SK-N-SH (cell line): ENCODE measurements around the gene ARPIN. TPM values are rescaled to one million over a fixed set of nuclear protein-coding genes. Genes with fewer than 3 reads are reported as not detected.

Experiments
- CTCF ChIA-PET: fragments of 300-600, 350-600 bp; formaldehyde crosslinking; extraction: SDS; loops from one replicate; lab custom pipeline; 2021; lab: Yijun Ruan, JAX
- POLR2A ChIA-PET: fragments of 350-600 bp; sonication (Branson Sonifier 250); formaldehyde crosslinking; extraction: SDS; loops from one replicate; lab custom pipeline; 2020; ENCODE audit warnings: antibody characterized with exemption, inconsistent platforms; lab: Yijun Ruan, JAX
- DNase-seq: peaks from one replicate; pipeline ENCODE4 v3.0.0; 2012
- H2AFZ ChIP-seq: fragments of 200-600 bp; sonication (generic); 2 replicates; pipeline ENCODE4 v1.8.1; 2016; ENCODE audit warnings: antibody characterized with exemption, mild to moderate bottlenecking, low read depth
- H3F3A ChIP-seq: fragments of 200-600 bp; sonication (generic); replicated peaks from 2 replicates; pipeline ENCODE3; 2016; ENCODE audit warnings: antibody characterized with exemption, mild to moderate bottlenecking; ENCODE audit not compliant: insufficient read depth
- H3K27ac ChIP-seq, 2 experiments: fragments of 200-500 bp in 1 of 2; fragments of 200-600 bp in 1 of 2; sonication (Bioruptor generic) in 1 of 2; sonication (generic), shearing (Covaris generic) in 1 of 2; 2 replicates each; pipeline versions ENCODE4 v1.5.1 to v1.6.1; 2014 to 2016; ENCODE audit warnings: low read depth in 2 of 2, inconsistent platforms in 1 of 2, low read length in 1 of 2, mild to moderate bottlenecking in 1 of 2, mixed read lengths in 1 of 2
- H3K27me3 ChIP-seq: fragments of 200-600 bp; sonication (generic), shearing (Covaris generic); 2 replicates; pipeline ENCODE4 v1.6.1; 2016; ENCODE audit warnings: mixed run types; ENCODE audit not compliant: insufficient read depth
- H3K36me3 ChIP-seq, 2 experiments: fragments of 200-500 bp in 1 of 2; fragments of 200-600 bp in 1 of 2; sonication (Bioruptor generic) in 1 of 2; sonication (generic) in 1 of 2; replicated peaks in 1 of 2; 2 replicates each; pipeline versions ENCODE3 to v1.5.1; 2014 to 2016; ENCODE audit warnings: low read length in 1 of 2, mild to moderate bottlenecking in 1 of 2; ENCODE audit not compliant: insufficient read depth in 2 of 2, control insufficient read depth in 1 of 2
- H3K4me1 ChIP-seq, 2 experiments: fragments of 200-500 bp in 1 of 2; fragments of 200-600 bp in 1 of 2; sonication (Bioruptor generic) in 1 of 2; sonication (generic), shearing (Covaris generic) in 1 of 2; 2 replicates each; pipeline versions ENCODE4 v1.5.1 to v1.6.1; 2014 to 2016; ENCODE audit warnings: low read depth in 1 of 2, low read length in 1 of 2, mixed run types in 1 of 2; ENCODE audit not compliant: insufficient read depth in 2 of 2, control insufficient read depth in 1 of 2
- H3K4me2 ChIP-seq: fragments of 200-600 bp; sonication (generic), shearing (Covaris generic); 2 replicates; pipeline ENCODE4 v1.6.1; 2017; ENCODE audit warnings: mixed run types
- H3K4me3 ChIP-seq, 2 experiments: fragments of 200-500 bp in 1 of 2; fragments of 200-600 bp in 1 of 2; sonication (Bioruptor generic) in 1 of 2; sonication (generic), shearing (Covaris generic) in 1 of 2; 2 replicates each; pipeline versions ENCODE4 v1.5.1 to v1.8.1; 2014 to 2016; ENCODE audit warnings: low read depth in 2 of 2, inconsistent platforms in 1 of 2, low read length in 1 of 2, mild to moderate bottlenecking in 1 of 2, mixed read lengths in 1 of 2, moderate library complexity in 1 of 2
- H3K79me2 ChIP-seq: fragments of 200-600 bp; sonication (generic); 2 replicates; pipeline ENCODE4 v1.8.1; 2017; ENCODE audit warnings: mild to moderate bottlenecking; ENCODE audit not compliant: insufficient read depth
- H3K9ac ChIP-seq: fragments of 200-600 bp; sonication (generic); 2 replicates; pipeline ENCODE4 v1.6.1; 2017; ENCODE audit warnings: mixed run types
- H3K9me2 ChIP-seq: fragments of 200-600 bp; sonication (generic); 2 replicates; pipeline ENCODE4 v1.6.1; 2017; ENCODE audit warnings: mixed run types
- H3K9me3 ChIP-seq: fragments of 200-600 bp; sonication (generic); 2 replicates; pipeline ENCODE4 v1.6.1; 2017; ENCODE audit warnings: mixed run types, mild to moderate bottlenecking, moderate library complexity
- H4K20me1 ChIP-seq: fragments of 200-600 bp; sonication (generic); 2 replicates; pipeline ENCODE4 v1.6.1; 2017; ENCODE audit warnings: mild to moderate bottlenecking, mixed run types; ENCODE audit not compliant: insufficient read depth
- CHD2 ChIP-seq: fragments of 150-350 bp; IDR thresholded peaks from 2 replicates; pipeline ENCODE4 v1.6.1; 2018; ENCODE audit warnings: low read length; ENCODE audit not compliant: partially characterized antibody
- CTCF ChIP-seq: fragments of 200-600 bp; sonication (generic); IDR thresholded peaks from 2 replicates; pipeline ENCODE4 v1.6.1; 2017; ENCODE audit warnings: antibody characterized with exemption, mild to moderate bottlenecking, moderate library complexity
- ELF1 ChIP-seq: IDR thresholded peaks from 2 replicates; pipeline ENCODE4 v1.4.0; 2012
- EP300 ChIP-seq, 2 experiments: IDR thresholded peaks; 2 replicates each; pipeline versions ENCODE4 v1.4.0 to v1.6.1; 2012; ENCODE audit warnings: borderline replicate concordance in 1 of 2, low read depth in 1 of 2, low read length in 1 of 2
- FOXM1 ChIP-seq: IDR thresholded peaks from 2 replicates; pipeline ENCODE4 v1.4.0; 2012; ENCODE audit warnings: low read depth, mild to moderate bottlenecking
- GABPA ChIP-seq: IDR thresholded peaks from 2 replicates; pipeline ENCODE4 v1.4.0; 2012; ENCODE audit warnings: low read depth, mild to moderate bottlenecking
- GATA2 ChIP-seq: sonication (generic); formaldehyde crosslinking; IDR thresholded peaks from 2 replicates; pipeline ENCODE4 v1.5.0; 2020; ENCODE audit warnings: mild to moderate bottlenecking, missing genetic modification reagents
- MAX ChIP-seq: IDR thresholded peaks from 2 replicates; pipeline ENCODE4 v1.4.0; 2012; ENCODE audit warnings: low read depth
- MEF2A ChIP-seq: IDR thresholded peaks from 2 replicates; pipeline ENCODE4 v1.4.0; 2012; ENCODE audit warnings: low read depth, borderline replicate concordance
- MXI1 ChIP-seq: IDR thresholded peaks from 2 replicates; pipeline ENCODE4 v1.6.1; 2012; ENCODE audit warnings: mild to moderate bottlenecking, low read depth, low read length, improper control_type of control experiment
- NFIC ChIP-seq: IDR thresholded peaks from 2 replicates; pipeline ENCODE4 v1.4.0; 2012; ENCODE audit warnings: borderline replicate concordance
- NRF1 ChIP-seq: IDR thresholded peaks from 2 replicates; pipeline ENCODE4 v1.6.1; 2012; ENCODE audit warnings: low read depth, mild to moderate bottlenecking, low read length
- POLR2AphosphoS5 ChIP-seq: IDR thresholded peaks from 2 replicates; pipeline ENCODE4 v1.6.1; 2012; ENCODE audit warnings: low read depth, low read length
- RCOR1 ChIP-seq: fragments of 150-350 bp; IDR thresholded peaks from 2 replicates; pipeline ENCODE4 v1.6.1; 2017; ENCODE audit warnings: antibody characterized with exemption, low read length
- RXRA ChIP-seq: IDR thresholded peaks from 2 replicates; pipeline ENCODE4 v1.4.0; 2012; ENCODE audit warnings: low read depth, mild to moderate bottlenecking, borderline replicate concordance
- SIN3A ChIP-seq: IDR thresholded peaks from 2 replicates; pipeline ENCODE4 v1.6.1; 2012; ENCODE audit warnings: low read depth, mild to moderate bottlenecking, low read length, moderate library complexity, borderline replicate concordance
- TAF1 ChIP-seq: IDR thresholded peaks from 2 replicates; pipeline ENCODE4 v1.6.1; 2012; ENCODE audit warnings: low read depth, mild to moderate bottlenecking, low read length, moderate library complexity, borderline replicate concordance
- TCF12 ChIP-seq: IDR thresholded peaks from 2 replicates; pipeline ENCODE4 v1.4.0; 2012
- TEAD4 ChIP-seq: IDR thresholded peaks from 2 replicates; pipeline ENCODE4 v1.4.0; 2012; ENCODE audit warnings: mild to moderate bottlenecking, borderline replicate concordance; ENCODE audit not compliant: insufficient read depth
- YY1 ChIP-seq: IDR thresholded peaks from 2 replicates; pipeline ENCODE4 v1.4.0; 2012; ENCODE audit warnings: low read depth, mild to moderate bottlenecking
- WGBS: methylation state at CpG from one replicate; pipeline ENCODE4 v1.1.6; 2017; ENCODE audit warnings: low lambda C conversion rate; 5-methylcytosine and 5-hydroxymethylcytosine counted together
- polyA plus RNA-seq, 3 experiments: library from polyadenylated mRNA; depleted of rRNA; stranded (reverse); fragments of >200 nt; gene quantifications; 2 replicates each; pipeline ENCODE4 v1.2.3, GENCODE V29; 2012
- TF ChIP-seq, protein P1 (sequence below): IDR thresholded peaks from 2 replicates; pipeline ENCODE4 v1.6.1; 2012; ENCODE audit warnings: mild to moderate bottlenecking, low read depth, low read length, moderate library complexity
- TF ChIP-seq, protein P2 (sequence below): IDR thresholded peaks from 2 replicates; pipeline ENCODE4 v1.4.0; 2012; ENCODE audit warnings: low read depth, borderline replicate concordance

ARPIN gene
- polyA plus RNA-seq, 1 of the 3 experiments (the other 2 are of a cell fraction), result 13.5 TPM

DNA sequence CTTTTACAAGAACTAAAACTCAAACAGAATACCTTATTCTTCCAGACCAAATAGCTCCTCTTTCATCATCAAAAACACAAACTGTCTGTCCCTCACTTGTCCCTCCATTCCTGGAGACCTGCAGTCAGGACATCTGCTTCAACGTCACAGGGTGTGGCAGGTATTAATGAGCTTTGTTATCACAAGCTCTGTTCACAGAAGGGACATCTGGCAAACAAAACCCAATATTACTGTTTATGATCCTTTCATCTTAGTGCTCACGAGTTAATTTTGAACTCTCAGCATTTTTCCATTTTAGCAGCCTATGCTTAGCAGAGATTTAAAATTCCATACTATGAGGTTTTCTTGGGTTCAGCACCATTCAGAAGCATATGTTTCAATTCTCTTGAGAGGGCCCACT is 51.9 kb downstream of the ARPIN start (continued):
- TF ChIP-seq, protein P1, sequence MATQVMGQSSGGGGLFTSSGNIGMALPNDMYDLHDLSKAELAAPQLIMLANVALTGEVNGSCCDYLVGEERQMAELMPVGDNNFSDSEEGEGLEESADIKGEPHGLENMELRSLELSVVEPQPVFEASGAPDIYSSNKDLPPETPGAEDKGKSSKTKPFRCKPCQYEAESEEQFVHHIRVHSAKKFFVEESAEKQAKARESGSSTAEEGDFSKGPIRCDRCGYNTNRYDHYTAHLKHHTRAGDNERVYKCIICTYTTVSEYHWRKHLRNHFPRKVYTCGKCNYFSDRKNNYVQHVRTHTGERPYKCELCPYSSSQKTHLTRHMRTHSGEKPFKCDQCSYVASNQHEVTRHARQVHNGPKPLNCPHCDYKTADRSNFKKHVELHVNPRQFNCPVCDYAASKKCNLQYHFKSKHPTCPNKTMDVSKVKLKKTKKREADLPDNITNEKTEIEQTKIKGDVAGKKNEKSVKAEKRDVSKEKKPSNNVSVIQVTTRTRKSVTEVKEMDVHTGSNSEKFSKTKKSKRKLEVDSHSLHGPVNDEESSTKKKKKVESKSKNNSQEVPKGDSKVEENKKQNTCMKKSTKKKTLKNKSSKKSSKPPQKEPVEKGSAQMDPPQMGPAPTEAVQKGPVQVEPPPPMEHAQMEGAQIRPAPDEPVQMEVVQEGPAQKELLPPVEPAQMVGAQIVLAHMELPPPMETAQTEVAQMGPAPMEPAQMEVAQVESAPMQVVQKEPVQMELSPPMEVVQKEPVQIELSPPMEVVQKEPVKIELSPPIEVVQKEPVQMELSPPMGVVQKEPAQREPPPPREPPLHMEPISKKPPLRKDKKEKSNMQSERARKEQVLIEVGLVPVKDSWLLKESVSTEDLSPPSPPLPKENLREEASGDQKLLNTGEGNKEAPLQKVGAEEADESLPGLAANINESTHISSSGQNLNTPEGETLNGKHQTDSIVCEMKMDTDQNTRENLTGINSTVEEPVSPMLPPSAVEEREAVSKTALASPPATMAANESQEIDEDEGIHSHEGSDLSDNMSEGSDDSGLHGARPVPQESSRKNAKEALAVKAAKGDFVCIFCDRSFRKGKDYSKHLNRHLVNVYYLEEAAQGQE, result no peak
- TF ChIP-seq YY1, result no peak
- TF ChIP-seq TEAD4, result no peak
- TF ChIP-seq POLR2AphosphoS5, result no peak
- no peak for TF ChIP-seq EP300 (IDR thresholded peaks at IDR 0.05; ENCODE audit: borderline replicate concordance in 1 of 2, low read depth in 1 of 2, low read length in 1 of 2)
- no peak for TF ChIP-seq NFIC

GRCh38 chr15:89860431-89860830 is 52.3 kb downstream of the ARPIN start:
- no peak overlapping the region for H3K27ac ChIP-seq
- no peaks in the 10 kb centered on the region for H3K79me2 ChIP-seq
- H2AFZ ChIP-seq, result no peak overlapping the region
- CTCF ChIA-PET, result interaction anchor here (0.9 to 1.6 kb wide), 3 partner anchors 14 to 120 kb away, joined by 3 to 6 read pairs (median 6); no protein-coding TSS in a partner anchor
- TF ChIP-seq ELF1 (no peak), POLR2AphosphoS5 (no peak), GABPA (no peak), GATA2 (CRISPR knock-in tag) (no peak), TAF1 (no peak), FOXM1 (no peak), RXRA (no peak), SIN3A (no peak), MAX (no peak), RCOR1 (no peak), MXI1 (no peak), CHD2 (no peak), YY1 (no peak), CTCF (no peak), NRF1 (no peak), MEF2A (no peak), TCF12 (no peak)
- TF ChIP-seq, protein P2, sequence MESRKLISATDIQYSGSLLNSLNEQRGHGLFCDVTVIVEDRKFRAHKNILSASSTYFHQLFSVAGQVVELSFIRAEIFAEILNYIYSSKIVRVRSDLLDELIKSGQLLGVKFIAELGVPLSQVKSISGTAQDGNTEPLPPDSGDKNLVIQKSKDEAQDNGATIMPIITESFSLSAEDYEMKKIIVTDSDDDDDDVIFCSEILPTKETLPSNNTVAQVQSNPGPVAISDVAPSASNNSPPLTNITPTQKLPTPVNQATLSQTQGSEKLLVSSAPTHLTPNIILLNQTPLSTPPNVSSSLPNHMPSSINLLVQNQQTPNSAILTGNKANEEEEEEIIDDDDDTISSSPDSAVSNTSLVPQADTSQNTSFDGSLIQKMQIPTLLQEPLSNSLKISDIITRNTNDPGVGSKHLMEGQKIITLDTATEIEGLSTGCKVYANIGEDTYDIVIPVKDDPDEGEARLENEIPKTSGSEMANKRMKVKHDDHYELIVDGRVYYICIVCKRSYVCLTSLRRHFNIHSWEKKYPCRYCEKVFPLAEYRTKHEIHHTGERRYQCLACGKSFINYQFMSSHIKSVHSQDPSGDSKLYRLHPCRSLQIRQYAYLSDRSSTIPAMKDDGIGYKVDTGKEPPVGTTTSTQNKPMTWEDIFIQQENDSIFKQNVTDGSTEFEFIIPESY, result no peak
- 94% methylated on average over 3 of the region's 3 CpGs for WGBS
- peaks cover 0 to 2% of the 10 kb centered on the region in 2 experiments; a peak in 1 of 4 replicates for H3K4me1 ChIP-seq
- H3F3A ChIP-seq, result no peaks in the 10 kb centered on the region
- no peak overlapping the region for H3K4me2 ChIP-seq
- H3K9me3 ChIP-seq, result no peaks in the 10 kb centered on the region
- H3K4me3 ChIP-seq, result no peak overlapping the region
- H4K20me1 ChIP-seq, result no peaks in the 10 kb centered on the region
- H3K9me2 ChIP-seq, result no peaks in the 10 kb centered on the region
- H3K36me3 ChIP-seq, result peaks cover 47 to 52% of the 10 kb centered on the region in 2 experiments
- DNase-seq, result no peak
- no peaks in the 10 kb centered on the region for H3K27me3 ChIP-seq
- no peak overlapping the region for H3K9ac ChIP-seq
- POLR2A ChIA-PET, result no interaction called here
